HG03469 (cell line): ENCODE measurements around the gene LRRN1.

Source experiments
- ATAC-seq: cut with Tn5 transposase; IDR thresholded peaks from one replicate; pipeline ENCODE4 v1.9.1; 2021; ENCODE audit warnings: mild to moderate bottlenecking, moderate library complexity, moderate number of reproducible peaks; ENCODE audit not compliant: unreplicated experiment

The LRRN1 gene

GRCh38 chr3:3893590-3893989 lies 94.4 kb downstream of the LRRN1 start:
- ATAC-seq: no peak
